HEK293 (cell line): ENCODE measurements around the gene HYOU1.
A peak's percentile ranks its signal among the peaks of the same experiment; 100 is the strongest.

ENCODE experiments used
- GLI2 ChIP-seq: fragments of 450-650 bp; formaldehyde crosslinking; IDR thresholded peaks from 2 replicates; pipeline ENCODE4; 2017; ENCODE audit warnings: missing biosample characterization, missing genetic modification characterization, low read depth, borderline replicate concordance
- KLF16 ChIP-seq: fragments of 450-650 bp; formaldehyde crosslinking; IDR thresholded peaks from 2 replicates; pipeline ENCODE4 v1.5.1; 2017; ENCODE audit warnings: missing biosample characterization, missing genetic modification characterization
- MZF1 ChIP-seq: fragments of 450-650 bp; formaldehyde crosslinking; IDR thresholded peaks from 2 replicates; pipeline ENCODE4 v1.5.1; 2017; ENCODE audit warnings: missing biosample characterization, missing genetic modification characterization, borderline replicate concordance
- RBAK ChIP-seq: fragments of 450-650 bp; formaldehyde crosslinking; IDR thresholded peaks from 2 replicates; pipeline ENCODE4 v1.5.1; 2016; ENCODE audit warnings: missing biosample characterization, missing genetic modification characterization
- SALL2 ChIP-seq: fragments of 450-650 bp; formaldehyde crosslinking; IDR thresholded peaks from 2 replicates; pipeline ENCODE4 v1.5.0; 2017; ENCODE audit warnings: missing biosample characterization, mild to moderate bottlenecking, missing genetic modification characterization, borderline replicate concordance
- WT1 ChIP-seq: fragments of 450-650 bp; formaldehyde crosslinking; IDR thresholded peaks from 2 replicates; pipeline ENCODE4 v1.5.1; 2016; ENCODE audit warnings: missing biosample characterization, missing genetic modification characterization
- ZNF121 ChIP-seq: fragments of 450-650 bp; formaldehyde crosslinking; IDR thresholded peaks from 2 replicates; pipeline ENCODE4 v1.5.1; 2016; ENCODE audit warnings: missing biosample characterization, missing genetic modification characterization
- ZNF157 ChIP-seq: fragments of 450-650 bp; formaldehyde crosslinking; IDR thresholded peaks from 2 replicates; pipeline ENCODE4 v1.5.1; 2016; ENCODE audit warnings: missing biosample characterization, missing genetic modification characterization
- ZNF169 ChIP-seq: fragments of 450-650 bp; formaldehyde crosslinking; IDR thresholded peaks from 2 replicates; pipeline ENCODE4 v1.5.1; 2016; ENCODE audit warnings: missing biosample characterization, missing genetic modification characterization
- ZNF211 ChIP-seq: fragments of 450-650 bp; formaldehyde crosslinking; IDR thresholded peaks from 2 replicates; pipeline ENCODE4 v1.5.1; 2016; ENCODE audit warnings: low read depth, missing biosample characterization, missing genetic modification characterization
- ZNF239 ChIP-seq: fragments of 450-650 bp; formaldehyde crosslinking; IDR thresholded peaks from 2 replicates; pipeline ENCODE4 v1.5.1; 2016; ENCODE audit warnings: missing biosample characterization, missing genetic modification characterization
- ZNF274 ChIP-seq, 2 experiments: fragments of 200-500 bp in 1 of 2; fragments of 450-650 bp in 1 of 2; sonication (Bioruptor generic) in 1 of 2; formaldehyde crosslinking in 1 of 2; IDR thresholded peaks; 2 replicates each; pipeline versions ENCODE4 v1.5.1 to v1.6.1; 2014 to 2016; ENCODE audit warnings: borderline replicate concordance in 1 of 2, inconsistent platforms in 1 of 2, low read length in 1 of 2, missing biosample characterization in 1 of 2, missing genetic modification characterization in 1 of 2
- ZNF354C ChIP-seq: fragments of 450-650 bp; formaldehyde crosslinking; IDR thresholded peaks from 2 replicates; pipeline ENCODE4 v1.5.1; 2016; ENCODE audit warnings: missing biosample characterization, missing genetic modification characterization, low read depth, borderline replicate concordance
- ZNF366 ChIP-seq: fragments of 450-650 bp; formaldehyde crosslinking; conservative IDR thresholded peaks from 2 replicates; pipeline ENCODE4 v1.5.1; 2016; ENCODE audit warnings: missing biosample characterization, missing genetic modification characterization
- ZNF391 ChIP-seq: fragments of 450-650 bp; formaldehyde crosslinking; IDR thresholded peaks from 2 replicates; pipeline ENCODE4 v1.5.1; 2016; ENCODE audit warnings: low read depth, missing biosample characterization, missing genetic modification characterization, borderline replicate concordance
- ZNF416 ChIP-seq: fragments of 450-650 bp; formaldehyde crosslinking; IDR thresholded peaks from 2 replicates; pipeline ENCODE4 v1.5.1; 2016; ENCODE audit warnings: missing biosample characterization, missing genetic modification characterization
- ZNF501 ChIP-seq: fragments of 450-650 bp; formaldehyde crosslinking; IDR thresholded peaks from 2 replicates; pipeline ENCODE4 v1.5.1; 2016; ENCODE audit warnings: missing biosample characterization, missing genetic modification characterization
- ZNF544 ChIP-seq: fragments of 450-650 bp; formaldehyde crosslinking; IDR thresholded peaks from 2 replicates; pipeline ENCODE4 v1.5.0; 2017; ENCODE audit warnings: missing biosample characterization, missing genetic modification characterization
- ZNF558 ChIP-seq: fragments of 450-650 bp; formaldehyde crosslinking; IDR thresholded peaks from 2 replicates; pipeline ENCODE4 v1.5.1; 2016; ENCODE audit warnings: missing biosample characterization, missing genetic modification characterization
- ZNF571 ChIP-seq: fragments of 450-650 bp; formaldehyde crosslinking; IDR thresholded peaks from 2 replicates; pipeline ENCODE4 v1.5.0; 2017; ENCODE audit warnings: missing biosample characterization, missing genetic modification characterization
- ZNF654 ChIP-seq: fragments of 450-650 bp; formaldehyde crosslinking; IDR thresholded peaks from 2 replicates; pipeline ENCODE4 v1.5.1; 2016; ENCODE audit warnings: low read depth, missing biosample characterization, missing genetic modification characterization
- ZNF660 ChIP-seq: fragments of 450-650 bp; IDR thresholded peaks from 2 replicates; pipeline ENCODE4 v1.5.1; 2018; ENCODE audit warnings: missing biosample characterization, mild to moderate bottlenecking, missing genetic modification characterization
- ZNF677 ChIP-seq: fragments of 450-650 bp; IDR thresholded peaks from 2 replicates; pipeline ENCODE4 v1.5.0; 2018; ENCODE audit warnings: missing biosample characterization, mild to moderate bottlenecking, missing genetic modification characterization, moderate library complexity
- ZNF707 ChIP-seq: fragments of 450-650 bp; formaldehyde crosslinking; IDR thresholded peaks from 2 replicates; pipeline ENCODE4 v1.5.1; 2016; ENCODE audit warnings: missing biosample characterization, missing genetic modification characterization
- ZNF777 ChIP-seq: fragments of 450-650 bp; formaldehyde crosslinking; IDR thresholded peaks from 2 replicates; pipeline ENCODE4 v1.5.1; 2017; ENCODE audit warnings: missing biosample characterization, missing genetic modification characterization, borderline replicate concordance
- TF ChIP-seq, protein P1 (sequence below): fragments of 450-650 bp; formaldehyde crosslinking; IDR thresholded peaks from 2 replicates; pipeline ENCODE4 v1.5.1; 2016; ENCODE audit warnings: missing biosample characterization, missing genetic modification characterization, low read depth
- TF ChIP-seq, protein P2 (sequence below): fragments of 450-650 bp; formaldehyde crosslinking; IDR thresholded peaks from 2 replicates; pipeline ENCODE4 v1.5.1; 2016; ENCODE audit warnings: missing biosample characterization, missing genetic modification characterization
- TF ChIP-seq, protein P3 (sequence below): fragments of 450-650 bp; formaldehyde crosslinking; IDR thresholded peaks from 2 replicates; pipeline ENCODE4; 2016; ENCODE audit warnings: missing biosample characterization, missing genetic modification characterization
- TF ChIP-seq, protein P4 (sequence below): fragments of 450-650 bp; formaldehyde crosslinking; IDR thresholded peaks from 2 replicates; pipeline ENCODE4 v1.5.1; 2016; ENCODE audit warnings: missing biosample characterization, missing genetic modification characterization
- TF ChIP-seq, protein P5 (sequence below): fragments of 450-650 bp; formaldehyde crosslinking; IDR thresholded peaks from 2 replicates; pipeline ENCODE4 v1.5.1; 2016; ENCODE audit warnings: missing biosample characterization, missing genetic modification characterization

The HYOU1 gene

DNA sequence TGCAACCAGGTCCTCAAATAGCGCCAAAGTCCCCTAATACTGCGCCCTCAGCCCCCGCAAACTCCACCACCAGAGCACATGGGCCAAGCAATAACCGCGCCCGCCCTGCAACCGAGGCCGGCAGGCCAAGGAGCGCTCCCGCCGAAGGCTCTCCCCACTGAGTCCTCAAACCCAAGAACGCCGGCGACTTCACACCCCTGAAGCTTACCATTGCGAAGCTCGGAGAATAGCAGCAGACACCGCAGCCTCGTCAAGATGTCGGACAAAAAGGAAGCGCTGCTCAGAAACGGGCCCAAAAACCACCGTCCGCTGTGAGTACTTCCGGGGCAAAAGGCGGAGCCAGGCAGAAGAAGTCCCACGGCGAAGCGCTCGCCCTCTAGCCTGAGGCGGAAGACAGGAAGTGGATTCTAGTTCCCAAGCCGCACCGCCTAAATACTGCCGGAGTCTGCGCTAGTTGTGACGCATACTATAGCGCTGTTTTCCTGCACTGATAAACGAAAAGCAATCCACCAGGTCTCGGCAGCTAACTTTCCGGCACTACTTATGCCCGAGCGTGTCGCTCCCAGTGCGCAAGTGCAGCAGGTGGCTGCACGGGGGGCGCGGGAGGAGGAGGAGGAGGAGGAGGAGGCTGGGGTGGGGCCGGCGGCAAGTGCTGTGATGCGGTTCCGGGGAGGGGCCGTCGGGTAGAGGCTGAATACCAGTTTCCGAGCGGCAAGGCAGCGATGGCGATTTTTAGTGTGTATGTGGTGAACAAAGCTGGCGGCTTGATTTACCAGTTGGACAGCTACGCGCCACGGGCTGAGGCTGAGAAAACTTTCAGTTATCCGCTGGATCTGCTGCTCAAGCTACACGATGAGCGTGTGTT, 38.7 kb downstream of the HYOU1 start, which contains the start of the genes RPS25 and TRAPPC4 (continued):
- TF ChIP-seq, protein P1, sequence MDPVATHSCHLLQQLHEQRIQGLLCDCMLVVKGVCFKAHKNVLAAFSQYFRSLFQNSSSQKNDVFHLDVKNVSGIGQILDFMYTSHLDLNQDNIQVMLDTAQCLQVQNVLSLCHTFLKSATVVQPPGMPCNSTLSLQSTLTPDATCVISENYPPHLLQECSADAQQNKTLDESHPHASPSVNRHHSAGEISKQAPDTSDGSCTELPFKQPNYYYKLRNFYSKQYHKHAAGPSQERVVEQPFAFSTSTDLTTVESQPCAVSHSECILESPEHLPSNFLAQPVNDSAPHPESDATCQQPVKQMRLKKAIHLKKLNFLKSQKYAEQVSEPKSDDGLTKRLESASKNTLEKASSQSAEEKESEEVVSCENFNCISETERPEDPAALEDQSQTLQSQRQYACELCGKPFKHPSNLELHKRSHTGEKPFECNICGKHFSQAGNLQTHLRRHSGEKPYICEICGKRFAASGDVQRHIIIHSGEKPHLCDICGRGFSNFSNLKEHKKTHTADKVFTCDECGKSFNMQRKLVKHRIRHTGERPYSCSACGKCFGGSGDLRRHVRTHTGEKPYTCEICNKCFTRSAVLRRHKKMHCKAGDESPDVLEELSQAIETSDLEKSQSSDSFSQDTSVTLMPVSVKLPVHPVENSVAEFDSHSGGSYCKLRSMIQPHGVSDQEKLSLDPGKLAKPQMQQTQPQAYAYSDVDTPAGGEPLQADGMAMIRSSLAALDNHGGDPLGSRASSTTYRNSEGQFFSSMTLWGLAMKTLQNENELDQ = no peak
- TF ChIP-seq, protein P2, sequence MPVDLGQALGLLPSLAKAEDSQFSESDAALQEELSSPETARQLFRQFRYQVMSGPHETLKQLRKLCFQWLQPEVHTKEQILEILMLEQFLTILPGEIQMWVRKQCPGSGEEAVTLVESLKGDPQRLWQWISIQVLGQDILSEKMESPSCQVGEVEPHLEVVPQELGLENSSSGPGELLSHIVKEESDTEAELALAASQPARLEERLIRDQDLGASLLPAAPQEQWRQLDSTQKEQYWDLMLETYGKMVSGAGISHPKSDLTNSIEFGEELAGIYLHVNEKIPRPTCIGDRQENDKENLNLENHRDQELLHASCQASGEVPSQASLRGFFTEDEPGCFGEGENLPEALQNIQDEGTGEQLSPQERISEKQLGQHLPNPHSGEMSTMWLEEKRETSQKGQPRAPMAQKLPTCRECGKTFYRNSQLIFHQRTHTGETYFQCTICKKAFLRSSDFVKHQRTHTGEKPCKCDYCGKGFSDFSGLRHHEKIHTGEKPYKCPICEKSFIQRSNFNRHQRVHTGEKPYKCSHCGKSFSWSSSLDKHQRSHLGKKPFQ (tag by site-specific recombination) = 0 out of 2 replicates have a peak, but pooled peaks have one; percentile 37
- TF ChIP-seq ZNF501 = peak; percentile 65; the same call in 1 of the 2 replicates
- no peak for TF ChIP-seq ZNF677 (tag by site-specific recombination)
- no peak for TF ChIP-seq ZNF707 (tag by site-specific recombination)
- TF ChIP-seq SALL2 = no peak
- TF ChIP-seq WT1 = peak; percentile 35
- TF ChIP-seq ZNF391 (tag by site-specific recombination) = no peak
- TF ChIP-seq ZNF777 (tag by site-specific recombination) = no peak
- no peak for TF ChIP-seq ZNF558
- no peak for TF ChIP-seq ZNF366 (tag by site-specific recombination)
- peak; percentile 61; the same call in 1 of the 2 replicates for TF ChIP-seq KLF16 (tag by site-specific recombination)
- TF ChIP-seq RBAK (tag by site-specific recombination) = no peak
- no peak for TF ChIP-seq ZNF274 (IDR thresholded peaks at IDR 0.05; ENCODE audit: low read length)
- TF ChIP-seq ZNF274 (tag by site-specific recombination; IDR thresholded peaks at IDR 0.05; ENCODE audit: borderline replicate concordance) = no peak
- TF ChIP-seq ZNF169 (tag by site-specific recombination) = no peak
- TF ChIP-seq ZNF544 (tag by site-specific recombination) = no peak
- no peak for TF ChIP-seq ZNF211 (tag by site-specific recombination)
- TF ChIP-seq, protein P3, sequence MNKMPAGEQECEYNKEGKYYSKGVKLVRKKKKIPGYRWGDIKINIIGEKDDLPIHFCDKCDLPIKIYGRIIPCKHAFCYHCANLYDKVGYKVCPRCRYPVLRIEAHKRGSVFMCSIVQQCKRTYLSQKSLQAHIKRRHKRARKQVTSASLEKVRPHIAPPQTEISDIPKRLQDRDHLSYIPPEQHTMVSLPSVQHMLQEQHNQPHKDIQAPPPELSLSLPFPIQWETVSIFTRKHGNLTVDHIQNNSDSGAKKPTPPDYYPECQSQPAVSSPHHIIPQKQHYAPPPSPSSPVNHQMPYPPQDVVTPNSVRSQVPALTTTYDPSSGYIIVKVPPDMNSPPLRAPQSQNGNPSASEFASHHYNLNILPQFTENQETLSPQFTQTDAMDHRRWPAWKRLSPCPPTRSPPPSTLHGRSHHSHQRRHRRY (tag by site-specific recombination) = no peak
- peak; percentile 48; the same call in 1 of the 2 replicates for TF ChIP-seq ZNF660 (tag by site-specific recombination)
- no peak for TF ChIP-seq MZF1 (tag by site-specific recombination)
- TF ChIP-seq ZNF416 (tag by site-specific recombination) = no peak
- TF ChIP-seq ZNF571 (tag by site-specific recombination) = no peak
- TF ChIP-seq ZNF157 (tag by site-specific recombination) = no peak
- TF ChIP-seq, protein P4, sequence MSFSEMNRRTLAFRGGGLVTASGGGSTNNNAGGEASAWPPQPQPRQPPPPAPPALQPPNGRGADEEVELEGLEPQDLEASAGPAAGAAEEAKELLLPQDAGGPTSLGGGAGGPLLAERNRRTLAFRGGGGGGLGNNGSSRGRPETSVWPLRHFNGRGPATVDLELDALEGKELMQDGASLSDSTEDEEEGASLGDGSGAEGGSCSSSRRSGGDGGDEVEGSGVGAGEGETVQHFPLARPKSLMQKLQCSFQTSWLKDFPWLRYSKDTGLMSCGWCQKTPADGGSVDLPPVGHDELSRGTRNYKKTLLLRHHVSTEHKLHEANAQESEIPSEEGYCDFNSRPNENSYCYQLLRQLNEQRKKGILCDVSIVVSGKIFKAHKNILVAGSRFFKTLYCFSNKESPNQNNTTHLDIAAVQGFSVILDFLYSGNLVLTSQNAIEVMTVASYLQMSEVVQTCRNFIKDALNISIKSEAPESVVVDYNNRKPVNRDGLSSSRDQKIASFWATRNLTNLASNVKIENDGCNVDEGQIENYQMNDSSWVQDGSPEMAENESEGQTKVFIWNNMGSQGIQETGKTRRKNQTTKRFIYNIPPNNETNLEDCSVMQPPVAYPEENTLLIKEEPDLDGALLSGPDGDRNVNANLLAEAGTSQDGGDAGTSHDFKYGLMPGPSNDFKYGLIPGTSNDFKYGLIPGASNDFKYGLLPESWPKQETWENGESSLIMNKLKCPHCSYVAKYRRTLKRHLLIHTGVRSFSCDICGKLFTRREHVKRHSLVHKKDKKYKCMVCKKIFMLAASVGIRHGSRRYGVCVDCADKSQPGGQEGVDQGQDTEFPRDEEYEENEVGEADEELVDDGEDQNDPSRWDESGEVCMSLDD (tag by site-specific recombination) = no peak
- TF ChIP-seq GLI2 (tag by site-specific recombination) = no peak
- TF ChIP-seq ZNF354C (tag by site-specific recombination) = no peak
- TF ChIP-seq, protein P5, sequence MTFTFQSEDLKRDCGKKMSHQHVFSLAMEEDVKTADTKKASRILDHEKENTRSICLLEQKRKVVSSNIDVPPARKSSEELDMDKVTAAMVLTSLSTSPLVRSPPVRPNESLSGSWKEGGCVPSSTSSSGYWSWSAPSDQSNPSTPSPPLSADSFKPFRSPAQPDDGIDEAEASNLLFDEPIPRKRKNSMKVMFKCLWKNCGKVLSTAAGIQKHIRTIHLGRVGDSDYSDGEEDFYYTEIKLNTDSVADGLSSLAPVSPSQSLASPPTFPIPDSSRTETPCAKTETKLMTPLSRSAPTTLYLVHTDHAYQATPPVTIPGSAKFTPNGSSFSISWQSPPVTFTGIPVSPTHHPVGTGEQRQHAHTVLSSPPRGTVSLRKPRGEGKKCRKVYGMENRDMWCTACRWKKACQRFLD (tag by site-specific recombination) = no peak
- no peak for TF ChIP-seq ZNF654 (tag by site-specific recombination)
- no peak for TF ChIP-seq ZNF239
- TF ChIP-seq ZNF121 (tag by site-specific recombination) = peak; percentile 47; the same call in 1 of the 2 replicates
